ENCODE results near the gene UTP3. TPM values are rescaled to one million over a fixed set of nuclear protein-coding genes. Genes with fewer than 3 reads are reported as not detected.

UTP3 gene
- total and polyA plus RNA-seq, 9 of the 15 experiments (the other 6 are each of a cell fraction or from before 2014, with no cell fraction given): 11.9 to 69.3 (median 34.0) TPM

- TF ChIP-seq ZNF785 (CRISPR knock-in tag; IDR thresholded peaks at IDR 0.05) (no peak), MCM5 (IDR thresholded peaks at IDR 0.05; ENCODE audit: low read depth) (no peak), HDGF (IDR thresholded peaks at IDR 0.05) (no peak), CHCHD3 (CRISPR knock-in tag; IDR thresholded peaks at IDR 0.05) (no peak), HIVEP1 (CRISPR knock-in tag; IDR thresholded peaks at IDR 0.05) (no peak), ZNF318 (IDR thresholded peaks at IDR 0.05; ENCODE audit: borderline replicate concordance in 1 of 2, low read depth in 1 of 2) (no peak), ZC3H4 (CRISPR knock-in tag; IDR thresholded peaks at IDR 0.05; ENCODE audit: borderline replicate concordance) (no peak), ZHX1 (conservative IDR thresholded peaks at IDR 0.05; ENCODE audit: low read length) (no peak), YY1 (IDR thresholded peaks at IDR 0.05; ENCODE audit: borderline replicate concordance in 1 of 3, control insufficient read depth in 1 of 3, extremely low read depth in 1 of 3, insufficient read depth in 3 of 3, insufficient read length in 1 of 3, insufficient replicate concordance in 2 of 3, low read depth in 1 of 3, low read length in 2 of 3) (peak in 2 of 3 experiments; percentile 20 to 63), ZNF311 (CRISPR knock-in tag; IDR thresholded peaks at IDR 0.05) (no peak), CBX1 (IDR thresholded peaks at IDR 0.05; ENCODE audit: low read depth) (no peak)
- TF ChIP-seq, protein P1, sequence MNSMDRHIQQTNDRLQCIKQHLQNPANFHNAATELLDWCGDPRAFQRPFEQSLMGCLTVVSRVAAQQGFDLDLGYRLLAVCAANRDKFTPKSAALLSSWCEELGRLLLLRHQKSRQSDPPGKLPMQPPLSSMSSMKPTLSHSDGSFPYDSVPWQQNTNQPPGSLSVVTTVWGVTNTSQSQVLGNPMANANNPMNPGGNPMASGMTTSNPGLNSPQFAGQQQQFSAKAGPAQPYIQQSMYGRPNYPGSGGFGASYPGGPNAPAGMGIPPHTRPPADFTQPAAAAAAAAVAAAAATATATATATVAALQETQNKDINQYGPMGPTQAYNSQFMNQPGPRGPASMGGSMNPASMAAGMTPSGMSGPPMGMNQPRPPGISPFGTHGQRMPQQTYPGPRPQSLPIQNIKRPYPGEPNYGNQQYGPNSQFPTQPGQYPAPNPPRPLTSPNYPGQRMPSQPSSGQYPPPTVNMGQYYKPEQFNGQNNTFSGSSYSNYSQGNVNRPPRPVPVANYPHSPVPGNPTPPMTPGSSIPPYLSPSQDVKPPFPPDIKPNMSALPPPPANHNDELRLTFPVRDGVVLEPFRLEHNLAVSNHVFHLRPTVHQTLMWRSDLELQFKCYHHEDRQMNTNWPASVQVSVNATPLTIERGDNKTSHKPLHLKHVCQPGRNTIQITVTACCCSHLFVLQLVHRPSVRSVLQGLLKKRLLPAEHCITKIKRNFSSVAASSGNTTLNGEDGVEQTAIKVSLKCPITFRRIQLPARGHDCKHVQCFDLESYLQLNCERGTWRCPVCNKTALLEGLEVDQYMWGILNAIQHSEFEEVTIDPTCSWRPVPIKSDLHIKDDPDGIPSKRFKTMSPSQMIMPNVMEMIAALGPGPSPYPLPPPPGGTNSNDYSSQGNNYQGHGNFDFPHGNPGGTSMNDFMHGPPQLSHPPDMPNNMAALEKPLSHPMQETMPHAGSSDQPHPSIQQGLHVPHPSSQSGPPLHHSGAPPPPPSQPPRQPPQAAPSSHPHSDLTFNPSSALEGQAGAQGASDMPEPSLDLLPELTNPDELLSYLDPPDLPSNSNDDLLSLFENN (IDR thresholded peaks at IDR 0.05; ENCODE audit: low read depth in 2 of 2, low read length in 2 of 2): peak in 1 of 2 experiments; percentile 78; a peak in 2 of 4 replicates
Observed at GRCh38 chr4:70721747-70722146, 33.4 kb downstream of the UTP3 start, which contains the start of gene RUFY3 (continued).

Measured in K562 (cell line).